Rectal smooth muscle tissue (tissue), 1 donor: ENCODE results near the gene SIM2.
"Not testable (repeated sequence)": the region's sequence is repeated elsewhere in the genome, so short reads cannot be mapped to it uniquely, and the experiment has no call there.

Experiments used
- H3K27ac ChIP-seq: one replicate; pipeline ENCODE4 v1.7.0; 2013; ENCODE audit warnings: low read depth, low read length, inconsistent platforms
- H3K27me3 ChIP-seq: one replicate; pipeline ENCODE4 v1.7.0; 2013; ENCODE audit warnings: low read length; ENCODE audit not compliant: control insufficient read depth, insufficient read depth
- H3K36me3 ChIP-seq: one replicate; pipeline ENCODE4 v1.7.0; 2013; ENCODE audit warnings: low read length; ENCODE audit not compliant: control insufficient read depth, insufficient read depth
- H3K4me1 ChIP-seq: one replicate; pipeline ENCODE4 v1.7.0; 2013; ENCODE audit warnings: low read length; ENCODE audit not compliant: control insufficient read depth, insufficient read depth
- H3K4me3 ChIP-seq: one replicate; pipeline ENCODE4 v1.7.0; 2013; ENCODE audit warnings: low read length
- H3K9ac ChIP-seq: one replicate; pipeline ENCODE4 v1.7.0; 2013; ENCODE audit warnings: low read length

Gene SIM2

GRCh38 chr21:36698981-36699545 is at the start of gene SIM2:
Gene SIM2 (plus strand): TSS chr21:36699115. CDS start chr21:36699747, 632 bp downstream.
- H3K4me3 ChIP-seq: peak within 1 kb of the TSS; percentile 30
- peaks cover 86% of the 10 kb centered on the region for H3K27me3 ChIP-seq
- H3K9ac ChIP-seq: no peak within 1 kb of the TSS
- no peaks in the 10 kb centered on the region for H3K36me3 ChIP-seq
- no peaks in the 10 kb centered on the region for H3K4me1 ChIP-seq
- H3K27ac ChIP-seq: no peak within 1 kb of the TSS

- no peak overlapping the region for H3K9ac ChIP-seq
- H3K4me3 ChIP-seq: no peak overlapping the region
Measured at GRCh38 chr21:36654324-36654723, 44.6 kb upstream of the SIM2 start.

GRCh38 chr21:36654796-36655325 is 44.1 kb upstream of the SIM2 start:
- H3K4me1 ChIP-seq: no peaks in the 10 kb centered on the region
- H3K4me3 ChIP-seq: no peak overlapping the region
- no peak overlapping the region for H3K27ac ChIP-seq
- H3K36me3 ChIP-seq: no peaks in the 10 kb centered on the region
- H3K27me3 ChIP-seq: no peaks in the 10 kb centered on the region
- no peak overlapping the region for H3K9ac ChIP-seq

More at GRCh38 chr21:36654324-36654723, 44.6 kb upstream of the SIM2 start:
- no peaks in the 10 kb centered on the region for H3K4me1 ChIP-seq
- no peaks in the 10 kb centered on the region for H3K27me3 ChIP-seq
- no peak overlapping the region for H3K27ac ChIP-seq
- no peaks in the 10 kb centered on the region for H3K36me3 ChIP-seq

- Histone ChIP-seq H3K27ac (no peak overlapping the region), H3K9ac (no peak overlapping the region), H3K36me3 (no peaks in the 10 kb centered on the region), H3K4me3 (no peak overlapping the region), H3K4me1 (no peaks in the 10 kb centered on the region), H3K27me3 (no peaks in the 10 kb centered on the region)
Measured at GRCh38 chr21:36656138-36656537, 42.8 kb upstream of the SIM2 start.

GRCh38 chr21:36657290-36657689 is 41.6 kb upstream of the SIM2 start:
- H3K36me3 ChIP-seq, H3K27ac ChIP-seq, H3K4me3 ChIP-seq, H3K4me1 ChIP-seq, H3K9ac ChIP-seq, H3K27me3 ChIP-seq: not testable (repeated sequence)

- H3K9ac ChIP-seq: no peak overlapping the region
- no peak overlapping the region for H3K4me3 ChIP-seq
- H3K27ac ChIP-seq: no peak overlapping the region
- no peaks in the 10 kb centered on the region for H3K27me3 ChIP-seq
- H3K36me3 ChIP-seq: no peaks in the 10 kb centered on the region
- no peaks in the 10 kb centered on the region for H3K4me1 ChIP-seq
Measured at GRCh38 chr21:36657999-36658398, 40.9 kb upstream of the SIM2 start.

GRCh38 chr21:36658926-36659325 is 40.0 kb upstream of the SIM2 start:
- Histone ChIP-seq H3K4me3 (no peak overlapping the region), H3K4me1 (no peaks in the 10 kb centered on the region), H3K27ac (no peak overlapping the region), H3K27me3 (no peaks in the 10 kb centered on the region), H3K9ac (no peak overlapping the region), H3K36me3 (no peaks in the 10 kb centered on the region)

- Histone ChIP-seq H3K9ac (no peak overlapping the region), H3K36me3 (no peaks in the 10 kb centered on the region), H3K4me3 (no peak overlapping the region), H3K4me1 (no peaks in the 10 kb centered on the region), H3K27ac (no peak overlapping the region), H3K27me3 (peaks cover 5% of the 10 kb centered on the region)
Measured at GRCh38 chr21:36661511-36662309, 37.2 kb upstream of the SIM2 start.

GRCh38 chr21:36663033-36663855 is 35.7 kb upstream of the SIM2 start:
- no peak overlapping the region for H3K27ac ChIP-seq
- no peaks in the 10 kb centered on the region for H3K36me3 ChIP-seq
- no peaks in the 10 kb centered on the region for H3K4me1 ChIP-seq
- no peak overlapping the region for H3K9ac ChIP-seq
- H3K4me3 ChIP-seq: no peak overlapping the region
- H3K27me3 ChIP-seq: peaks cover 6% of the 10 kb centered on the region

- Histone ChIP-seq H3K27me3 (peaks cover 8% of the 10 kb centered on the region), H3K4me3 (no peak overlapping the region), H3K27ac (no peak overlapping the region), H3K4me1 (no peaks in the 10 kb centered on the region), H3K9ac (no peak overlapping the region), H3K36me3 (no peaks in the 10 kb centered on the region)
Measured at GRCh38 chr21:36664662-36664990, 34.3 kb upstream of the SIM2 start.

- Histone ChIP-seq H3K4me1 (no peaks in the 10 kb centered on the region), H3K4me3 (no peak overlapping the region), H3K9ac (no peak overlapping the region), H3K27me3 (peaks cover 8% of the 10 kb centered on the region), H3K27ac (no peak overlapping the region), H3K36me3 (no peaks in the 10 kb centered on the region)
Measured at GRCh38 chr21:36665806-36666205, 33.1 kb upstream of the SIM2 start.

- Histone ChIP-seq H3K4me3 (no peak overlapping the region), H3K36me3 (no peaks in the 10 kb centered on the region), H3K27me3 (peaks cover 8% of the 10 kb centered on the region), H3K4me1 (no peaks in the 10 kb centered on the region), H3K27ac (no peak overlapping the region), H3K9ac (no peak overlapping the region)
Measured at GRCh38 chr21:36668713-36669112, 30.2 kb upstream of the SIM2 start.
